Psoas muscle (tissue), 8 donors: Measurements from ENCODE around the gene RYR2. TPM values are rescaled to one million over a fixed set of nuclear protein-coding genes. Genes with fewer than 3 reads are reported as not detected.

Experiments
- ATAC-seq, 4 donors: fragments of 200-7000 bp; cut with Tn5 transposase; one replicate each; pipeline ENCODE4 v1.9.1; 2020; ENCODE audit warnings: moderate library complexity in 3 of 4, mild to moderate bottlenecking in 2 of 4
- DNase-seq, 2 donors: peaks; one replicate each; pipeline ENCODE4 v3.0.0-alpha.2; 2020
- H3K27ac ChIP-seq: fragments of 200-600 bp; one replicate; pipeline ENCODE4 v1.8.0; 2022
- H3K27me3 ChIP-seq, 3 donors: fragments of 200-600 bp in 1 of 3; one replicate each; pipeline versions ENCODE4 v1.6.1 to v1.8.0; 2013 to 2022; ENCODE audit warnings: low read length in 2 of 3, mild to moderate bottlenecking in 2 of 3, moderate library complexity in 1 of 3; ENCODE audit not compliant: insufficient read depth in 3 of 3
- H3K36me3 ChIP-seq, 2 donors: fragments of 200-600 bp in 1 of 2; one replicate each; pipeline versions ENCODE4 v1.6.1 to v1.8.0; 2013 to 2022; ENCODE audit warnings: low read depth in 1 of 2, mild to moderate bottlenecking in 1 of 2, moderate library complexity in 1 of 2; ENCODE audit not compliant: insufficient read depth in 1 of 2
- H3K4me1 ChIP-seq: fragments of 200-600 bp; one replicate; pipeline ENCODE4 v1.8.0; 2022
- H3K4me3 ChIP-seq: fragments of 200-600 bp; one replicate; pipeline ENCODE4 v1.8.0; 2022; ENCODE audit warnings: mild to moderate bottlenecking
- H3K9me3 ChIP-seq: fragments of 200-600 bp; one replicate; pipeline ENCODE4 v1.8.0; 2022
- WGBS, 3 donors: extraction: QIAGEN DNeasy Blood & Tissue Kit; methylation state at CpG; one replicate each; pipeline versions ENCODE4 v1.1.6 to v1.1.7; 2013; 5-methylcytosine and 5-hydroxymethylcytosine counted together
- intact Hi-C, 2 donors: fragments of 100-400 bp; cut with DNase I; formaldehyde crosslinking; loops; one replicate each; pipeline versions ENCODE4 v1.11.0 to v1.14.2; 2022
- polyA plus RNA-seq, 3 donors: library from polyadenylated mRNA; stranded (reverse); fragments of 200-250 nt; gene quantifications; one replicate each; pipeline ENCODE4 v1.2.3, GENCODE V29; 2013
- total RNA-seq, 4 donors: library from RNA; stranded (reverse); fragmentation: NEBNext Ultra II Directional in 2 of 4; extraction: Animal tissue kit (Norgen Biotek cat#: 25700) in 2 of 4; gene quantifications; one replicate each; pipeline versions ENCODE4 v1.2.1 to v1.2.4, GENCODE V29; 2021 to 2023
- TF ChIP-seq, protein P1 (sequence below): fragments of 200-600 bp; IDR thresholded peaks from one replicate; pipeline ENCODE4 v1.8.0; 2022; ENCODE audit warnings: antibody characterized with exemption
- donor health status: healthy with polysubstance abuse.
- donor health status: DM: no; HTN: no; CAD: no; lungs with moderate emphysema.
- donor health status: Bipolar disorder and iron deficiency.
- donor health status: healthy.
- donor health status: DM: yes; HTN: yes; CAD: no.
- donor health status: DM: no; HTN: no; CAD: no.
- donor health status: DM: no; HTN: no; CAD: no.
- donor health status: DM: yes; HTN: yes; CAD: no.

RYR2 gene
- total and polyA plus RNA-seq, 7 donors: 0.06 to 0.48 (median 0.25) TPM

DNA sequence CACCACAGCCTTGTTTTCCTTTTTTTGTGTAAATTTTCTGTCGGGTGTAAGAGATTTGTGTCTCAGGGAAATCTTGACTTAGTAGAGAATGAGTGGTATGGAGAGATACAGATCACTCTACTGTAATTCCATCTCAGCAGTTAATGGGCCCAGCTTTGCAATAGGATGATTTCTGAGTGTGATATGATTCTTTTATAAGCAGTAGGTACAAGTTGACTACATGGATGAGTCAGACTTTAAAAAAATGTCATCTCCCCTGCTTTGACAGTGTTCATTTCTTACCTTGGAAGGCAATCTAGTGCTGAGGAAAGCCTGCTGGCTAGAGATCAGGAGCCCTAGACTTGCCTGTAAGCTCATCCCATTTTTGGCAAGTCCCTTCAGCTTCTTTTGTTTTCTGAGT is 261.9 kb downstream of the RYR2 start:
- no peak overlapping the region for H3K27ac ChIP-seq
- H3K4me1 ChIP-seq: no peaks in the 10 kb centered on the region

DNA sequence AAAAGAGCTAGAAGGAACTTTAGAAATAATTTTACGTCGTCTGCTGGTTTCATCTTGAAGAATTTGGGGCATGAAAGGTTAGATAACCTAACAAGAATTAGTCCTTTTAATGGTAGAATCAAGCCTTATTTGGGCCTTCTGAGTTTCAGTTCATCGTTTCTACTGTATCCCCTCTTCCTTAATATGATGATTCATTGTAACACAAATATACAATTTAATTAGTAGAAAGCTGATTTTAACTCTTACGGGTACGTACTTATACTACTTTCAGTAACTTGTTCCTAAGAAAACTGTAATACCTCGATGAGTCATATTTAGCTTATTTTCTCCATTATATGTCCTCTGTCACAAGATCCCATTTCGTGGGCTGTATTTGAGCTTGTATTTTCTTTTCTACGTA is 264.7 kb downstream of the RYR2 start:
- ATAC-seq (no peak), DNase-seq (no peak)
- no peaks in the 10 kb centered on the region for H3K4me1 ChIP-seq
- H3K9me3 ChIP-seq: no peaks in the 10 kb centered on the region
- no peaks in the 10 kb centered on the region for H3K36me3 ChIP-seq
- no peak overlapping the region for H3K27ac ChIP-seq
- H3K4me3 ChIP-seq: no peak overlapping the region
- WGBS, 3 donors: 81 to 86% (median 82%) methylated on average over 8 of the region's 8 CpGs
- intact Hi-C loops: no loop called here
- TF ChIP-seq, protein P1, sequence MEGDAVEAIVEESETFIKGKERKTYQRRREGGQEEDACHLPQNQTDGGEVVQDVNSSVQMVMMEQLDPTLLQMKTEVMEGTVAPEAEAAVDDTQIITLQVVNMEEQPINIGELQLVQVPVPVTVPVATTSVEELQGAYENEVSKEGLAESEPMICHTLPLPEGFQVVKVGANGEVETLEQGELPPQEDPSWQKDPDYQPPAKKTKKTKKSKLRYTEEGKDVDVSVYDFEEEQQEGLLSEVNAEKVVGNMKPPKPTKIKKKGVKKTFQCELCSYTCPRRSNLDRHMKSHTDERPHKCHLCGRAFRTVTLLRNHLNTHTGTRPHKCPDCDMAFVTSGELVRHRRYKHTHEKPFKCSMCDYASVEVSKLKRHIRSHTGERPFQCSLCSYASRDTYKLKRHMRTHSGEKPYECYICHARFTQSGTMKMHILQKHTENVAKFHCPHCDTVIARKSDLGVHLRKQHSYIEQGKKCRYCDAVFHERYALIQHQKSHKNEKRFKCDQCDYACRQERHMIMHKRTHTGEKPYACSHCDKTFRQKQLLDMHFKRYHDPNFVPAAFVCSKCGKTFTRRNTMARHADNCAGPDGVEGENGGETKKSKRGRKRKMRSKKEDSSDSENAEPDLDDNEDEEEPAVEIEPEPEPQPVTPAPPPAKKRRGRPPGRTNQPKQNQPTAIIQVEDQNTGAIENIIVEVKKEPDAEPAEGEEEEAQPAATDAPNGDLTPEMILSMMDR: no peak
- no peaks in the 10 kb centered on the region for H3K27me3 ChIP-seq

More for the DNA sequence above, 261.9 kb downstream of the RYR2 start:
- intact Hi-C loops: no loop called here
- ATAC-seq (no peak), DNase-seq (no peak)
- WGBS, 3 donors: 60 to 72% (median 61%) methylated on average over 1 of the region's 1 CpG
- no peaks in the 10 kb centered on the region for H3K36me3 ChIP-seq
- H3K9me3 ChIP-seq: no peaks in the 10 kb centered on the region
- TF ChIP-seq, protein P1: no peak
- H3K4me3 ChIP-seq: no peak overlapping the region
- H3K27me3 ChIP-seq: no peaks in the 10 kb centered on the region

DNA sequence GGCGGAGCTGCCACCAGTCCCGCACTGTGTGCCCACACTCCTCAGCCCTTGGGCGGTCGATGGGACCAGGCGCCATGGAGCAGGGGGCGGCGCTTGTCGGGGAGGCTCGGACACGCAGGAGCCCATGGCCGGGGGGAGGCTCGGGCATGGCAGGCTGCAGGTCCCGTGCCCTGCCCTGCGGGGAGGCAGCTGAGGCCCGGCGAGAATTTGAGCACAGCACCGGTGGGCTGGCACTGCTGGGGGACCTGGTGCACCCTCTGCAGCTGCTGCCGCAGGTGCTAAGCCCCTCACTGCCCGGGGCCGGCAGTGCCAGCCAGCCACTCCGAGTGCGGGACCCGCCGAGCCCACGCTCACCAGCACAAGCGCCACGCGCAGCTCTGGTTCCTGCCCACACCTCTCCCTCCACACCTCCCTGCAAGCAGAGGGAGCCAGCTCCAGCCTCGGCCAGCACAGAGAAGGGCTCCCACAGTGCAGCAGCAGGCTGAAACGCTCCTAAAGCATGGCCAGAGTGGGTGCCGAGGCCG is 267.7 kb downstream of the RYR2 start:
- TF ChIP-seq, protein P1: no peak
- Histone ChIP-seq H3K27ac (no peak overlapping the region), H3K4me1 (no peaks in the 10 kb centered on the region), H3K4me3 (no peak overlapping the region), H3K36me3 (no peaks in the 10 kb centered on the region), H3K27me3 (no peaks in the 10 kb centered on the region), H3K9me3 (no peaks in the 10 kb centered on the region)
- WGBS, 3 donors: 94 to 97% (median 94%) methylated on average over 24 to 32 of the region's 32 CpGs
- intact Hi-C loops: no loop called here
- DNase-seq: peak in 1 of 2 donors; percentile 39
- no peak for ATAC-seq

GRCh38 chr1:237316352-237316751 is 274.4 kb downstream of the RYR2 start:
- Histone ChIP-seq H3K27me3 (no peaks in the 10 kb centered on the region), H3K27ac (no peak overlapping the region), H3K9me3 (no peaks in the 10 kb centered on the region), H3K4me3 (no peak overlapping the region), H3K36me3 (no peaks in the 10 kb centered on the region), H3K4me1 (no peaks in the 10 kb centered on the region)
- TF ChIP-seq, protein P1: no peak
- DNase-seq: no peak
- ATAC-seq: no peak
- intact Hi-C loops: no loop called here
- WGBS, 3 donors: 68 to 76% (median 76%) methylated on average over 4 of the region's 4 CpGs

DNA sequence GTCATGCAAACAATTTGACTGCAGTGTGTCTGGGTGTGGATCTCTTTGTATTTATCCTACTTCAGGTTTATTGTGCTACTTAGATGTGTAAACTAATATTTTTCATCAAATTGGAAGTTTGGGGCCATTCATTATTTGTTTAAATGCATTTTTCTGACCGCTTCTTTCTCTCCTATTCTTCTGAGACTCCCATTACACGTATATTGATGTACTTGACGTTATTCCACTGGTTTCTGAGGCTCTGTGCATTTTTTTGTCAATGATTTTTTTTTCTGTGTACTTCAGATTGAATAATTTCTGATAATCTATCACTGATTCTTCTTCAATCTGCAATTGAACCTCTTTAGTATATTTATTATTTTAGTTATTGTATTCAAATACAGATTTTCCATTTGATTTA is 276.8 kb downstream of the RYR2 start:
- whole genome bisulfite sequencing, 3 donors: 76 to 84% (median 76%) methylated on average over 3 of the region's 3 CpGs
- no peaks in the 10 kb centered on the region for H3K27me3 ChIP-seq
- no peak overlapping the region for H3K4me3 ChIP-seq
- no peaks in the 10 kb centered on the region for H3K9me3 ChIP-seq
- ATAC-seq (no peak), DNase-seq (no peak)
- no peaks in the 10 kb centered on the region for H3K4me1 ChIP-seq
- no peak overlapping the region for H3K27ac ChIP-seq
- no peaks in the 10 kb centered on the region for H3K36me3 ChIP-seq
- intact Hi-C loops: no loop called here
- TF ChIP-seq, protein P1: no peak
